Hepatocyte (in vitro differentiated cells): ENCODE data around the gene ESR1.

Experiments used
- EZH2 ChIP-seq: fragments of 200-600 bp; sonication (generic); IDR thresholded peaks from 2 replicates; pipeline ENCODE4 v1.6.1; 2016; ENCODE audit warnings: antibody characterized with exemption, mild to moderate bottlenecking, borderline replicate concordance
- TF ChIP-seq, protein P1 (sequence below): fragments of 200-600 bp; sonication (generic); IDR thresholded peaks from 2 replicates; pipeline ENCODE4 v1.5.1; 2016; ENCODE audit warnings: antibody characterized with exemption, mild to moderate bottlenecking; ENCODE audit not compliant: poor library complexity

DNA sequence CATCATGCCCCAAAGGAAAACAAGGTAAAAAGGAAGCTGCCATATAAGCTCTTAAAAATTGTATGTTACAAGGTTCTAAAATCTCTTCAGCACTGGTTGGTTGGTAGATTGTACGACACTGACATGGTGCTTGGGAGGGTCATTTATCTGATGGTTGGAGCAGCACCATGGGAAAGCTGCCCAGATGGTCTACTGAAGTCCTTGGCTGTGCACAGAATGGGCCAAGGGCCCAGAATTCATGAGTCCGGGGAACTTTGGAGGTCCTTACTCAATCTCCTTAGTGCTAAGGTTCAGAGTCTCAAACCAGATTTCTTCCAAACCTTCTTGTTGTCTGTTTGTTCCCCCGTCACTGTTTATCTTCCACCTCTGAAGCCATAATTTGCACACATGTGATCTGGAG is 314.4 kb downstream of the ESR1 start:
- TF ChIP-seq, protein P1, sequence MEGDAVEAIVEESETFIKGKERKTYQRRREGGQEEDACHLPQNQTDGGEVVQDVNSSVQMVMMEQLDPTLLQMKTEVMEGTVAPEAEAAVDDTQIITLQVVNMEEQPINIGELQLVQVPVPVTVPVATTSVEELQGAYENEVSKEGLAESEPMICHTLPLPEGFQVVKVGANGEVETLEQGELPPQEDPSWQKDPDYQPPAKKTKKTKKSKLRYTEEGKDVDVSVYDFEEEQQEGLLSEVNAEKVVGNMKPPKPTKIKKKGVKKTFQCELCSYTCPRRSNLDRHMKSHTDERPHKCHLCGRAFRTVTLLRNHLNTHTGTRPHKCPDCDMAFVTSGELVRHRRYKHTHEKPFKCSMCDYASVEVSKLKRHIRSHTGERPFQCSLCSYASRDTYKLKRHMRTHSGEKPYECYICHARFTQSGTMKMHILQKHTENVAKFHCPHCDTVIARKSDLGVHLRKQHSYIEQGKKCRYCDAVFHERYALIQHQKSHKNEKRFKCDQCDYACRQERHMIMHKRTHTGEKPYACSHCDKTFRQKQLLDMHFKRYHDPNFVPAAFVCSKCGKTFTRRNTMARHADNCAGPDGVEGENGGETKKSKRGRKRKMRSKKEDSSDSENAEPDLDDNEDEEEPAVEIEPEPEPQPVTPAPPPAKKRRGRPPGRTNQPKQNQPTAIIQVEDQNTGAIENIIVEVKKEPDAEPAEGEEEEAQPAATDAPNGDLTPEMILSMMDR, result no peak
- TF ChIP-seq EZH2, result no peak
